NT2/D1 (cell line): ENCODE measurements around the gene UPF2.

Source experiments
- SUZ12 ChIP-seq: IDR thresholded peaks from 2 replicates; pipeline ENCODE4 v1.6.1; 2011; ENCODE audit not compliant: insufficient read length, insufficient read depth; ENCODE audit errors: extremely low read depth
- YY1 ChIP-seq: IDR thresholded peaks from 2 replicates; pipeline ENCODE4 v1.6.1; 2011; ENCODE audit not compliant: insufficient read length, insufficient read depth
- ZNF274 ChIP-seq: IDR thresholded peaks from 2 replicates; pipeline ENCODE4 v1.6.1; 2011; ENCODE audit warnings: mild to moderate bottlenecking, low read depth, low read length

DNA sequence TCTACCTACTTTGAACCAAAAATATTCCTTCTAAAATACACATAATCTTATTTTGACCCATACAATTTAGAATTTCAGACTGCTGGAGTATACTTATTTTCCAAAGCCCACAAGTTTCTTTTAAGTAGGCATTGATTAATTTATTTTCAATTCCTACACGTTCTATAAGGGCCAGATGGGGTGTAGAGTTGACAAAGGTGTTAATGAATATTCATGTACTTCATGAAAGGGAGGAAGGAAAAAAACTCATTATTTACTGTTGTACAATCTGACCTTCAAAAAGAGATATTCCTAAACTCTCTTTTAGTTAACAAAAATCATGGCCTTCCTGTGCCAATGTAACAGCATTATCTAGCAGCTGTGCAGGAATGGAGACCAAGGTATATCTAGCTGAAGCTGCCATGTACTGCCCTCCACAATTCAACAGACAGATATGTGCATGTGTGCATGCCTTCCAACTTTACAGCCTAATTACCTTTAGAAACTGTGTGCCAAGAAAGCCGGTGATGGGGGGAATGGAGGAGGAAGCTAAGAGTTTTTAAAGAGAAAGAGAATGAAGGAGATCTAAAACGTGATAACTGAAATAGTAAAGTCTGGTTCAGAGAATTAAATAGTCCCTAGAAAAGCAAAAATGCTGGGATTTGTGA lies 108.9 kb downstream of the UPF2 start:
- TF ChIP-seq YY1 = no peak
- no peak for TF ChIP-seq ZNF274
- TF ChIP-seq SUZ12 = no peak
